ENCODE results near the gene SKOR1.

Gene SKOR1

DNA sequence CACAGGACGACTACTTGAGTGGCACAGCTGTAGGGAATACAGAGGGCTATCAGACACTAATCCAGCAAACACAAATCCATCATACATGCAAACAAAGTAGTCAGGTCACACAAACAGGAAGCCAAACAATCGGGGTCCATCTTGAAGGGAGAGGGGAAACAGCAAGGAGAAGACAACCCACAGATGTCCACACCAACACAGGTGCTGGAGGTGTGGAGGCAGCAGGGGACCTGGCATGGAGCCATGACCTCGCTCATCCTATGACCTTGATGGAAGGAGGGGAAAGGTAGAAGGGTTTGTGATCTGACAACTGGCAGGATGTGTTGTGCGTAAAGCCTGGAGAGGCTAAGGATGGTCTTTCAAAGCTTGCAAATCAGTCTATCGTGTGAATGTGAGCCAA, 39.9 kb upstream of the SKOR1 start:
- TF ChIP-seq YY1 (IDR thresholded peaks at IDR 0.05; ENCODE audit: insufficient read depth, insufficient read length) (no peak), SUZ12 (IDR thresholded peaks at IDR 0.05; ENCODE audit: extremely low read depth, insufficient read depth, insufficient read length) (no peak), ZNF274 (IDR thresholded peaks at IDR 0.05; ENCODE audit: low read depth, low read length) (no peak)
- H3K27me3 ChIP-seq (ENCODE audit: insufficient read depth, insufficient read length) = no peaks in the 10 kb centered on the region
- H3K9me3 ChIP-seq (ENCODE audit: insufficient read depth, low read length) = no peaks in the 10 kb centered on the region
- H3K4me1 ChIP-seq (ENCODE audit: insufficient read depth, insufficient read length) = peaks cover 8% of the 10 kb centered on the region
- no peaks in the 10 kb centered on the region for H3K36me3 ChIP-seq (ENCODE audit: insufficient read depth, insufficient read length, low read length)
- no peak for DNase-seq (ENCODE audit: low read depth, low spot score)
- no peak overlapping the region for H3K9ac ChIP-seq (ENCODE audit: insufficient read length, low read depth)
- no peak overlapping the region for H3K4me3 ChIP-seq (ENCODE audit: insufficient read length, low read depth)

- DNase-seq (ENCODE audit: low read depth, low spot score) = no peak
- TF ChIP-seq YY1 (IDR thresholded peaks at IDR 0.05; ENCODE audit: insufficient read depth, insufficient read length) = no peak
- no peak for TF ChIP-seq ZNF274 (IDR thresholded peaks at IDR 0.05; ENCODE audit: low read depth, low read length)
- no peak for TF ChIP-seq SUZ12 (IDR thresholded peaks at IDR 0.05; ENCODE audit: extremely low read depth, insufficient read depth, insufficient read length)
- H3K27me3 ChIP-seq (ENCODE audit: insufficient read depth, insufficient read length) = no peaks in the 10 kb centered on the region
- no peaks in the 10 kb centered on the region for H3K9me3 ChIP-seq (ENCODE audit: insufficient read depth, low read length)
- no peaks in the 10 kb centered on the region for H3K36me3 ChIP-seq (ENCODE audit: insufficient read depth, insufficient read length, low read length)
- no peak overlapping the region for H3K9ac ChIP-seq (ENCODE audit: insufficient read length, low read depth)
- peaks cover 8% of the 10 kb centered on the region for H3K4me1 ChIP-seq (ENCODE audit: insufficient read depth, insufficient read length)
- H3K4me3 ChIP-seq (ENCODE audit: insufficient read length, low read depth) = no peak overlapping the region
These were observed 38.7 kb upstream of the SKOR1 start for GRCh38 chr15:67786646-67787045.

- no peak overlapping the region for H3K9ac ChIP-seq (ENCODE audit: insufficient read length, low read depth)
- no peaks in the 10 kb centered on the region for H3K4me1 ChIP-seq (ENCODE audit: insufficient read depth, insufficient read length)
- no peaks in the 10 kb centered on the region for H3K9me3 ChIP-seq (ENCODE audit: insufficient read depth, low read length)
- no peaks in the 10 kb centered on the region for H3K36me3 ChIP-seq (ENCODE audit: insufficient read depth, insufficient read length, low read length)
- no peak overlapping the region for H3K4me3 ChIP-seq (ENCODE audit: insufficient read length, low read depth)
- H3K27me3 ChIP-seq (ENCODE audit: insufficient read depth, insufficient read length) = no peaks in the 10 kb centered on the region
- DNase-seq (ENCODE audit: low read depth, low spot score) = no peak
- no peak for TF ChIP-seq YY1 (IDR thresholded peaks at IDR 0.05; ENCODE audit: insufficient read depth, insufficient read length)
- no peak for TF ChIP-seq SUZ12 (IDR thresholded peaks at IDR 0.05; ENCODE audit: extremely low read depth, insufficient read depth, insufficient read length)
- TF ChIP-seq ZNF274 (IDR thresholded peaks at IDR 0.05; ENCODE audit: low read depth, low read length) = no peak
These were observed 36.3 kb upstream of the SKOR1 start for GRCh38 chr15:67788986-67789385.

GRCh38 chr15:67790610-67791319, 34.5 kb upstream of the SKOR1 start:
- Histone ChIP-seq H3K9me3 (ENCODE audit: insufficient read depth, low read length) (peaks cover 13% of the 10 kb centered on the region), H3K27me3 (ENCODE audit: insufficient read depth, insufficient read length) (no peaks in the 10 kb centered on the region), H3K4me3 (ENCODE audit: insufficient read length, low read depth) (no peak overlapping the region), H3K4me1 (ENCODE audit: insufficient read depth, insufficient read length) (no peaks in the 10 kb centered on the region), H3K36me3 (ENCODE audit: insufficient read depth, insufficient read length, low read length) (no peaks in the 10 kb centered on the region), H3K9ac (ENCODE audit: insufficient read length, low read depth) (no peak overlapping the region)
- TF ChIP-seq YY1 (IDR thresholded peaks at IDR 0.05; ENCODE audit: insufficient read depth, insufficient read length) = no peak
- TF ChIP-seq ZNF274 (IDR thresholded peaks at IDR 0.05; ENCODE audit: low read depth, low read length) = no peak
- DNase-seq (ENCODE audit: low read depth, low spot score) = no peak

DNA sequence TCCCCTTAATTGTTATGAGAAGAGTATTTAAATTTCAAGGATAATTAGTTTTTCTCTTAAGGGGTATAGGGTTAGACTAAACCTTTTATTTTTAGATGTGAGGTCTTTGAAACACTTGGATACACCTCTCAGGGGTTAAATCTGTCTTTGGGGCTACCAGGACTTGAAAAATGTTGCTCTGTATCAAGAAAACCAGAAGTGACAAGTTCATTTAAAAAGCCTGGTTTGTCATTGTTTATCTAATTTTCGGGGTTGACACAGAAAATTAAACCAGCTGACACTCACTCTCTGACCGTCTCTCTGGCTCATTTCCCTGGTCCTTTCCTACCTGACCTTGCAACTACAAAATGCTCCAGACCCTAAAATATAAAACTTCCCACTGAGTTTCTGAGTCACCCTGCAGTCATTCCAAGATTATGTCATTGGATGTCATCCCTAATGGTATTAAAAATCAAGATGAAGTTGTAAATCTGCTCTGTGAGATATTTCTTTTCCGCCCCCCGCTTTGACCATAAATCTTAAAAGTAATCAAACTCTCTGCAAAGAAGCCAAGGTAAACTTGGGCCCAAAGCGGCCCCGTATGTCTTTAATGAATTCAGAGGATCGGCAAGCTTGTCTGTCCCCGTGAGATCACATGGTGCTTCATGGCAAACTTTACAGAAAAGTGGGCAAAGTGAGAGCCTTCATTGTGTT, 32.9 kb upstream of the SKOR1 start:
- no peaks in the 10 kb centered on the region for H3K27me3 ChIP-seq (ENCODE audit: insufficient read depth, insufficient read length)
- H3K4me1 ChIP-seq (ENCODE audit: insufficient read depth, insufficient read length) = no peaks in the 10 kb centered on the region
- no peaks in the 10 kb centered on the region for H3K36me3 ChIP-seq (ENCODE audit: insufficient read depth, insufficient read length, low read length)
- no peak overlapping the region for H3K9ac ChIP-seq (ENCODE audit: insufficient read length, low read depth)
- peaks cover 15% of the 10 kb centered on the region for H3K9me3 ChIP-seq (ENCODE audit: insufficient read depth, low read length)
- H3K4me3 ChIP-seq (ENCODE audit: insufficient read length, low read depth) = no peak overlapping the region
- TF ChIP-seq SUZ12 (IDR thresholded peaks at IDR 0.05; ENCODE audit: extremely low read depth, insufficient read depth, insufficient read length) (no peak), ZNF274 (IDR thresholded peaks at IDR 0.05; ENCODE audit: low read depth, low read length) (no peak), YY1 (IDR thresholded peaks at IDR 0.05; ENCODE audit: insufficient read depth, insufficient read length) (no peak)
- DNase-seq (ENCODE audit: low read depth, low spot score) = no peak

GRCh38 chr15:67794832-67795574, 30.3 kb upstream of the SKOR1 start:
- no peak overlapping the region for H3K4me3 ChIP-seq (ENCODE audit: insufficient read length, low read depth)
- TF ChIP-seq SUZ12 (IDR thresholded peaks at IDR 0.05; ENCODE audit: extremely low read depth, insufficient read depth, insufficient read length) = no peak
- TF ChIP-seq YY1 (IDR thresholded peaks at IDR 0.05; ENCODE audit: insufficient read depth, insufficient read length) = no peak
- no peak for TF ChIP-seq ZNF274 (IDR thresholded peaks at IDR 0.05; ENCODE audit: low read depth, low read length)

More at GRCh38 chr15:67794832-67795574, 30.3 kb upstream of the SKOR1 start:
- DNase-seq (ENCODE audit: low read depth, low spot score) = no peak
- Histone ChIP-seq H3K4me1 (ENCODE audit: insufficient read depth, insufficient read length) (peaks cover 5% of the 10 kb centered on the region), H3K9ac (ENCODE audit: insufficient read length, low read depth) (no peak overlapping the region), H3K27me3 (ENCODE audit: insufficient read depth, insufficient read length) (no peaks in the 10 kb centered on the region), H3K36me3 (ENCODE audit: insufficient read depth, insufficient read length, low read length) (no peaks in the 10 kb centered on the region), H3K9me3 (ENCODE audit: insufficient read depth, low read length) (peaks cover 15% of the 10 kb centered on the region)
